PC-9 (cell line): ENCODE results near the gene IRS1.

Experiments
- CTCF ChIP-seq: fragments of 200-600 bp; sonication (generic); conservative IDR thresholded peaks from 2 replicates; pipeline ENCODE4 v1.6.1; 2017; ENCODE audit warnings: mixed run types, antibody characterized with exemption, mild to moderate bottlenecking, moderate library complexity
- EZH2 ChIP-seq: fragments of 200-600 bp; sonication (generic); IDR thresholded peaks from 2 replicates; pipeline ENCODE4 v1.8.0; 2017; ENCODE audit warnings: antibody characterized with exemption, low read depth

DNA sequence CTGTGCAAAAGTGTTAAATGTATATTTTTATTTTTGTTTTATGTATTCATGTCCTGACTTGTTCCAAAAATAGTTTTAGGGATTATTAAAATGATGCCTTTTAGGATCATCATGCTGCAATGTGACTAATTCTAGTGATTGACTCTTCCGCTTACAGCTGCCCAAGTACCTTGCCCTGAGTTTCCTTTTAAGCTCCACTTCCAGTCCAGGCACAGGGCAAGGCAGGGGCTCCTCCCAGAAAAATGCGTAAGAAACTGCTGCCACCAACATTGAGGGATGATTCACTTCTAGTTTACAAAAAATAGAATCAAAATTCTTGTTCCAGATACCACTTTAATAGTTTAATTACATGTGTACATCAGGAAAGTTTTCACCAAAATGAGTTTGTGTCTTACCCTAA lies 116.4 kb downstream of the IRS1 start:
- TF ChIP-seq CTCF (no peak), EZH2 (no peak)
